Activated naive CD4-positive, alpha-beta T cell treated with anti-CD3 and anti-CD28 coated beads for 36 hours (primary cell): ENCODE measurements around the gene TBC1D4. TPM values are rescaled to one million over a fixed set of nuclear protein-coding genes. Genes with fewer than 3 reads are reported as not detected.
"Not testable (repeated sequence)": the region's sequence is repeated elsewhere in the genome, so short reads cannot be mapped to it uniquely, and the experiment has no call there.

Experiments used
- CTCF ChIA-PET: fragments of 350-600 bp; sonication (Branson Sonifier 250); formaldehyde crosslinking; loops from one replicate; lab custom pipeline; 2021; ENCODE audit warnings: antibody characterized with exemption; lab: Charles Lee
- DNase-seq: peaks from one replicate; pipeline ENCODE4 v3.0.0-alpha.2; 2020
- H3K27ac Mint-ChIP-seq: one replicate; pipeline ENCODE4 v1.8.0; 2021; ENCODE audit warnings: mild to moderate bottlenecking, mixed read lengths
- H3K27me3 Mint-ChIP-seq: one replicate; pipeline ENCODE4 v1.8.0; 2021; ENCODE audit warnings: low read depth, mixed read lengths
- H3K36me3 Mint-ChIP-seq: one replicate; pipeline ENCODE4 v1.8.0; 2021; ENCODE audit warnings: low read depth, mixed read lengths
- H3K4me1 Mint-ChIP-seq: one replicate; pipeline ENCODE4 v1.8.0; 2021; ENCODE audit warnings: low read depth, mixed read lengths
- H3K4me3 Mint-ChIP-seq: one replicate; pipeline ENCODE4 v1.8.0; 2021; ENCODE audit warnings: mild to moderate bottlenecking, moderate library complexity, mixed read lengths
- H3K9me3 Mint-ChIP-seq: one replicate; pipeline ENCODE4 v1.8.0; 2021; ENCODE audit warnings: mixed read lengths
- intact Hi-C: fragments of 100-400 bp; cut with micrococcal nuclease; formaldehyde crosslinking; loops from one replicate; pipeline ENCODE4 v1.15.1; 2023
- total RNA-seq, 2 experiments: library from RNA; stranded (reverse); gene quantifications; one replicate each; pipeline ENCODE4 v1.2.3, GENCODE V29; 2021

Gene TBC1D4
- total RNA-seq, 2 experiments from 2014 or later: 13.4 to 19.7 TPM

GRCh38 chr13:75442736-75443234 is 39.2 kb downstream of the TBC1D4 start:
- CTCF ChIA-PET: no interaction called here
- Mint-ChIP-seq H3K9me3 (no peaks in the 10 kb centered on the region), H3K27ac (no peak overlapping the region), H3K4me3 (no peak overlapping the region), H3K36me3 (no peaks in the 10 kb centered on the region), H3K27me3 (no peaks in the 10 kb centered on the region), H3K4me1 (no peaks in the 10 kb centered on the region)
- intact Hi-C loops: no loop called here
- no peak for DNase-seq

GRCh38 chr13:75440100-75440499 is 41.9 kb downstream of the TBC1D4 start:
- CTCF ChIA-PET: interaction anchor here (0.6 kb wide), 1 partner anchor 17 kb away, joined by 3 read pairs; no protein-coding TSS in a partner anchor
- intact Hi-C loops: no loop called here
- Mint-ChIP-seq H3K4me3 (no peak overlapping the region), H3K9me3 (no peaks in the 10 kb centered on the region), H3K27ac (no peak overlapping the region), H3K4me1 (no peaks in the 10 kb centered on the region), H3K36me3 (no peaks in the 10 kb centered on the region), H3K27me3 (no peaks in the 10 kb centered on the region)
- no peak for DNase-seq

DNA sequence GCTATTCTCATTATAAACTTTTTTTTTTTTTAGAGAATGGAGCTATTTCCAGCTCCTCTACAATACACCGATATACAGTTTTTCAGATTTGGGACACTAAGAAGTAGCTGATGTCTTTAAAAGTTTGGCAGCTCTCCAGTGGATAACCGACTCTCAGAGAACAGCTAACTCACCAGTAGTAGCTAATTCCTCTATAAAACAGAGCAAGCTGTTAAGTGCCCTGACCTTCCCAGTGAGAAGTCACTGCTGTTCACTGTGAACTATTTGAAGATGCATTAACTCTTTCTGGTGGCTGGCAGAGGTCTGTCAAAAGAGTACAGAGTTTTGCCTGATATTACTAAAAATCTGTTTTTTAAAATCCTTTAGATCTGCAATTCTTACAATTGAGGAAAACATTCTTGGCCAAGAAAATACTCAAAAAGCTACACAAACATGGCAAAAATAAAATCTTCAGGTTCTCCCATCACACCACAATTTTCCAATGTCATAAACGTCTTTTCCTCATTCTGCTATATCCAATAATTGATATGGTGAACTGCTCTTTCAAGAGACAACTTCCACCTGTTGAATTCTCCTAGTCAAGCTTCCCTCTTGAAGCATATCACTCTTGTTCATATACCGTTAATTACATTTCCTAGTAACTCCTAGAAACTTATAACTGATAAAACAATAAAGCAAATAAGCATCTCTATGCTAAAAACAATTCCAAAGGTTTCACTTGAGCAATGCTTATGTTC is 44.2 kb downstream of the TBC1D4 start:
- no peaks in the 10 kb centered on the region for H3K27me3 Mint-ChIP-seq
- intact Hi-C loops: no loop called here
- no peaks in the 10 kb centered on the region for H3K4me1 Mint-ChIP-seq
- no peak overlapping the region for H3K4me3 Mint-ChIP-seq
- DNase-seq: no peak
- H3K9me3 Mint-ChIP-seq: no peaks in the 10 kb centered on the region
- H3K27ac Mint-ChIP-seq: no peak overlapping the region
- no peaks in the 10 kb centered on the region for H3K36me3 Mint-ChIP-seq
- CTCF ChIA-PET: interaction anchor here (1.0 kb wide), 1 partner anchor 25 kb away, joined by 3 read pairs; no protein-coding TSS in a partner anchor

DNA sequence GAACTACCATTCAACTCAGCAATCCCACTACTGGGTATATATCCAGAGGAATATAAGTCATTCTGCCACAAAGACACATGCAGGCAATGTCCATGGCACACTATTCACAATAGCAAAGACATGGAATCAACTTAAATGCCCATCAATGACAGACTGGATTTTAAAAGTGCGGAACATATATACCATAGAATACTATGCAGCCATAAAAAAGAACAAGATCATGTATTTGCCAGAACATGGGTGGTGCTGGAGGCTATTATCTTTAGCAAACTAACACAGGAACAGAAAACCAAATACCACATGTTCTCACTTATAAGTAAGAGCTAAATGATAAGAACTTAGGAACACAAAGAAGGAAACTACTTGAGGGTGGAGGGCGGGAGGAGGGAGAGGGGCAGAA is 47.8 kb downstream of the TBC1D4 start:
- H3K27ac Mint-ChIP-seq, H3K36me3 Mint-ChIP-seq, H3K4me1 Mint-ChIP-seq, DNase-seq, H3K4me3 Mint-ChIP-seq, intact Hi-C loops, CTCF ChIA-PET, H3K27me3 Mint-ChIP-seq, H3K9me3 Mint-ChIP-seq: not testable (repeated sequence)

DNA sequence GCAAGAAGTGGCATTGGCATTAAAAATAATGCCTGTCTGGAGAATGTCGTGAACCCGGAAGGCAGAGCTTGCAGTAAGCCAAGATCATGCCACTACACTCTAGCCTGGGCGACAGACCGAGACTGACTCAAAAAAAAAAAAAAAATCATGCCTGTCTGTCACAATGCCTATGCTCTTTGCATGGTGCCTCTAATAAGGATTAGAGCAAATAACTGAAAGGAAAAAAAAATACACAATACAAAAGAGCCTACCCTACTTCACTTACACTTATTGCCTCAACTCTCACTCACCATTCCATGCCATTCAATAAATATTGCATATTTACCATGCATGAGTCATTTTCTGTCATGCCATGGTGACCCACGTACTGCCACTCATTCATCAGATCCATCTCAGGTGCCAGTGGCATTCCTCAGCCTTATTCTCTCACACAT is 49.1 kb downstream of the TBC1D4 start:
- Mint-ChIP-seq H3K36me3 (no peaks in the 10 kb centered on the region), H3K27me3 (peaks cover 6% of the 10 kb centered on the region), H3K4me1 (no peaks in the 10 kb centered on the region), H3K9me3 (no peaks in the 10 kb centered on the region), H3K4me3 (no peak overlapping the region), H3K27ac (no peak overlapping the region)
- no peak for DNase-seq
- CTCF ChIA-PET: no interaction called here
- intact Hi-C loops: no loop called here

DNA sequence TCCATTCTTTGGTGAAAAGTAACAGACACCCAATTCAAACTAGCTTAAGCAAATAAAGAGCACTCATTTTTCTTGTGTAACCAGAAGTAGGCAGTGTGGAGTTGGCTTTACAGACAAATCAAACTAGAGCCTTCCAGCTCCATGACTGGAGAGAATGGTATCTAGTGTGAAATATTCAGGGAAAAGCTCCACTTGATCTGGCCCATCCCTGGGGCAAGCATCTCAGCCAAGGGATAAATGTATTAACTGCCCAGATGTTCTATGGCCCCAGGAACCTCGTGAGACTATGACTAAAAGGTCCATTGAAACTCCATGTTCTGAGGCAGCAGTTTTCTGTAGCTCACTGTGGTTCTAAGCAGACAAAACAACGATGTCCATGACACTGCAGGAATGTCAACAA is 49.9 kb downstream of the TBC1D4 start:
- no peak for DNase-seq
- Mint-ChIP-seq H3K9me3 (no peaks in the 10 kb centered on the region), H3K27me3 (peaks cover 9% of the 10 kb centered on the region), H3K36me3 (no peaks in the 10 kb centered on the region), H3K4me3 (no peak overlapping the region), H3K27ac (no peak overlapping the region), H3K4me1 (no peaks in the 10 kb centered on the region)
- CTCF ChIA-PET: interaction anchor here (1.1 kb wide), 1 partner anchor 59 kb away, joined by 3 read pairs; no protein-coding TSS in a partner anchor
- intact Hi-C loops: no loop called here

DNA sequence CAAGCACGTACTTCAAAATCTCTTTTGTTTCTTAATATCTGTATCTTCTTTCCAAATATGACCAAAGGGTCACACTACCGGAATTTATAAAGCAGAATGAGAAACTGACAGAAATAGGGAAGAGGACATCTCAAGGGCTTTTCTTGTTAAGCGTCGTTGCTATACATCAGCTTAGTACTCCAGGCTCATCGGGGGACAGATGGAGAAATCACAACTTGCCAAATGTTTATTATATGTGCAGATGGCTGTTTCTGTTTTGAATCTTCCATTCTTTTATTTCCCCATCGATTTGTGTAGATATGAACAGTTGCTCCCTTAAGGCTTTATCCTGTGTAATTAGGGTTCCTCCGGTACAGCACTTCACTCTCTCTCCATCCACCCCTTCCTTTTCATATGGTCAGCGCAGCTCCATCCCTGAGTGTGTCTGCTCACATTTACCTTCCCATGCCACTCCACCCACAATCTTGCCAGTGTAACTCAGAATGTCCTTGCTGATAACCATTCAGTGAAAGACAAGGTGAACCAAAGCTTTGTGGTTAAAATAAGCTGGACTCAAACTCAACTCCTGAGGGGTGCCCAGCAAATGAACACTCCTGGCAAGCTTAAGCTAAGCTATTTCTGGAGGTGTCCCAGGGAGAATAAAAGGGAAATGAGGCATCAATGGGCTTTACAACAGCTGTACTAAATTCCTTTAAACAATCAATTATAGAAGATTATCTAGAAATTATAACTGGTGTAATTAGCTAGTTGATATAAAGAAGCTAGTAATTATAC is 51.3 kb downstream of the TBC1D4 start:
- intact Hi-C loops: no loop called here
- H3K27ac Mint-ChIP-seq: no peak overlapping the region
- peaks cover 12% of the 10 kb centered on the region for H3K27me3 Mint-ChIP-seq
- H3K9me3 Mint-ChIP-seq: no peaks in the 10 kb centered on the region
- H3K36me3 Mint-ChIP-seq: no peaks in the 10 kb centered on the region
- H3K4me3 Mint-ChIP-seq: no peak overlapping the region
- CTCF ChIA-PET: interaction anchor here (0.8 to 1.1 kb wide), 2 partner anchors 30 to 58 kb away, joined by 3 read pairs; no protein-coding TSS in a partner anchor
- DNase-seq: no peak
- no peaks in the 10 kb centered on the region for H3K4me1 Mint-ChIP-seq

- CTCF ChIA-PET: no interaction called here
- Mint-ChIP-seq H3K36me3 (no peaks in the 10 kb centered on the region), H3K4me3 (no peak overlapping the region), H3K27me3 (peaks cover 29% of the 10 kb centered on the region), H3K9me3 (no peaks in the 10 kb centered on the region), H3K27ac (no peak overlapping the region), H3K4me1 (no peaks in the 10 kb centered on the region)
- intact Hi-C loops: no loop called here
- no peak for DNase-seq
These were observed 55.5 kb downstream of the TBC1D4 start for GRCh38 chr13:75426421-75426820.

- intact Hi-C loops: no loop called here
- H3K9me3 Mint-ChIP-seq: no peaks in the 10 kb centered on the region
- CTCF ChIA-PET: no interaction called here
- H3K27me3 Mint-ChIP-seq: peaks cover 28% of the 10 kb centered on the region
- no peak overlapping the region for H3K27ac Mint-ChIP-seq
- H3K4me1 Mint-ChIP-seq: no peaks in the 10 kb centered on the region
- H3K36me3 Mint-ChIP-seq: no peaks in the 10 kb centered on the region
- DNase-seq: no peak
- no peak overlapping the region for H3K4me3 Mint-ChIP-seq
These were observed 56.6 kb downstream of the TBC1D4 start for GRCh38 chr13:75425216-75426009.

DNA sequence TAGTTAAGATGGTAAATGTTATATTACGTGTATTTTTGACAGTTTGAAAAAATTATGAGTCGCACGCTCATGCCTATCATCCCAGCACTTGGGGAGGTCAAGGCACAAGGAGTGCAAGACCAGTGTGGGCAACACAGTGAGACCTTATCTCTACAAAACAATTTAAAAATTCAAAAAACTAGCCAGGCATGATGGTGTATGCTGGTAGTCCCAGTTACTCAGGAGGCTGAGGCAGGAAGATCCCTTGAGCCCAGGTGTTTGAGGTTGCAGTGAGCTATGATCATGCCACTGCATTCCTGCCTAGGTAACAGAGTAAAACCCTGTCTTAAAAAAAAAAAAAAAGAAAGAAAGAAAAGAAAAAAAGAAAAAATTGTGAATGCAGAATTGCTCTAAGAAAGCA is 58.0 kb downstream of the TBC1D4 start:
- Mint-ChIP-seq H3K36me3 (no peaks in the 10 kb centered on the region), H3K27ac (no peak overlapping the region), H3K9me3 (no peaks in the 10 kb centered on the region), H3K27me3 (peaks cover 25% of the 10 kb centered on the region), H3K4me3 (no peak overlapping the region), H3K4me1 (no peaks in the 10 kb centered on the region)
- no peak for DNase-seq
- CTCF ChIA-PET: no interaction called here
- intact Hi-C loops: no loop called here

GRCh38 chr13:75422028-75422427 is 59.9 kb downstream of the TBC1D4 start:
- no peak for DNase-seq
- Mint-ChIP-seq H3K9me3 (no peaks in the 10 kb centered on the region), H3K27ac (no peak overlapping the region), H3K27me3 (peaks cover 22% of the 10 kb centered on the region), H3K4me1 (no peaks in the 10 kb centered on the region), H3K36me3 (no peaks in the 10 kb centered on the region), H3K4me3 (no peak overlapping the region)
- intact Hi-C loops: no loop called here
- CTCF ChIA-PET: no interaction called here

GRCh38 chr13:75421133-75421532 is 60.8 kb downstream of the TBC1D4 start:
- H3K27me3 Mint-ChIP-seq: peaks cover 21% of the 10 kb centered on the region
- no peak for DNase-seq
- H3K27ac Mint-ChIP-seq: no peak overlapping the region
- no peaks in the 10 kb centered on the region for H3K4me1 Mint-ChIP-seq
- CTCF ChIA-PET: no interaction called here
- no peaks in the 10 kb centered on the region for H3K9me3 Mint-ChIP-seq
- H3K36me3 Mint-ChIP-seq: no peaks in the 10 kb centered on the region
- H3K4me3 Mint-ChIP-seq: no peak overlapping the region
- intact Hi-C loops: no loop called here
